ENCODE results near the gene PNPLA6.

Gene PNPLA6

DNA sequence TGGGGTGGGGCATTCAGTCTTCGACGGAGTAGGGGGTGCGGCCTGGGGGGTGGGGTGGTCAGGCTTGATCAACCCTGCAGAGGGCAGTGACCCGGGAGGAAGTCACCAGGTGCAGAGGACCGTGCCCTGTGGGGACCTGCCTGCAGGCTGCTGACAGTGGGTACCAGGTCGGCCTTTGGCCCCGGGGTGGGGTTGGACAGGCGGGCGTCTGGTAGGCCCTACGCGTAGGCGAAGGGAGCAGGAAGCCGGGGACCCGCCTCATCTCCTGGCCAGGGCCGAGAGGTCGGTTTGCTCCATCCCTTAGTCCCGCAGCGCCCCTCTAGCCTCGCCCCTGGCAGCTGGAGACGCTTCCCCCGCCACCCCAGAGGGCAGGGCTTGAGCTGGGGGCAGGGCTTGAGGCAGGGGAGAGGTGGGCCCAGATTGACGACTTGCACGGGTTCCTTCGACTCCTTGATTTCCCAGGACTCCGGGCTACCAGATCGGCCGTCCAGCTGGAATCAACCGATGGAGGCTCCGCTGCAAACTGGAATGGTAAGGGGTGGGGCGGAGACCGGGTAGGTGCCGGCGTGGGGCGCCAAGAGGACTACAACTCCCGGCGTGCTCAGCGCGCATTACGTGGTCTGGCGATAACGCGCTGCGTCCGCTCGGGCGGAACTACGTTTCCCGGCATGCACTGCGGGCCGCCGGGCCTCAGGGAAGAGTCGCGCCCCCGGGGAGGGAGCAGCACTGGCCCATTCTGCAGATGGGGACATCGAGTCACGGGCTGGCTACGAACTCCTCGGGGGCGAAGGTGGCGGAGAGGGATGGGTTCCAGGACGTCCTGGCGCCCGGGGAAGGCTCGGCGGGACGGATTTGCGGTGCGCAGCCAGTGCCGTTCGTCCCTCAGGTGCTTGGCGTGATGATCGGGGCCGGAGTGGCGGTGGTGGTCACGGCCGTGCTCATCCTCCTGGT lies at the start of gene PNPLA6:
Gene PNPLA6 (plus strand): TSS at position 671 of the 951 bp plus-strand sequence. CDS start 72 bp downstream, at position 743.
- TF ChIP-seq, protein P1, sequence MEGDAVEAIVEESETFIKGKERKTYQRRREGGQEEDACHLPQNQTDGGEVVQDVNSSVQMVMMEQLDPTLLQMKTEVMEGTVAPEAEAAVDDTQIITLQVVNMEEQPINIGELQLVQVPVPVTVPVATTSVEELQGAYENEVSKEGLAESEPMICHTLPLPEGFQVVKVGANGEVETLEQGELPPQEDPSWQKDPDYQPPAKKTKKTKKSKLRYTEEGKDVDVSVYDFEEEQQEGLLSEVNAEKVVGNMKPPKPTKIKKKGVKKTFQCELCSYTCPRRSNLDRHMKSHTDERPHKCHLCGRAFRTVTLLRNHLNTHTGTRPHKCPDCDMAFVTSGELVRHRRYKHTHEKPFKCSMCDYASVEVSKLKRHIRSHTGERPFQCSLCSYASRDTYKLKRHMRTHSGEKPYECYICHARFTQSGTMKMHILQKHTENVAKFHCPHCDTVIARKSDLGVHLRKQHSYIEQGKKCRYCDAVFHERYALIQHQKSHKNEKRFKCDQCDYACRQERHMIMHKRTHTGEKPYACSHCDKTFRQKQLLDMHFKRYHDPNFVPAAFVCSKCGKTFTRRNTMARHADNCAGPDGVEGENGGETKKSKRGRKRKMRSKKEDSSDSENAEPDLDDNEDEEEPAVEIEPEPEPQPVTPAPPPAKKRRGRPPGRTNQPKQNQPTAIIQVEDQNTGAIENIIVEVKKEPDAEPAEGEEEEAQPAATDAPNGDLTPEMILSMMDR (conservative IDR thresholded peaks at IDR 0.05), result no peak

DNA sequence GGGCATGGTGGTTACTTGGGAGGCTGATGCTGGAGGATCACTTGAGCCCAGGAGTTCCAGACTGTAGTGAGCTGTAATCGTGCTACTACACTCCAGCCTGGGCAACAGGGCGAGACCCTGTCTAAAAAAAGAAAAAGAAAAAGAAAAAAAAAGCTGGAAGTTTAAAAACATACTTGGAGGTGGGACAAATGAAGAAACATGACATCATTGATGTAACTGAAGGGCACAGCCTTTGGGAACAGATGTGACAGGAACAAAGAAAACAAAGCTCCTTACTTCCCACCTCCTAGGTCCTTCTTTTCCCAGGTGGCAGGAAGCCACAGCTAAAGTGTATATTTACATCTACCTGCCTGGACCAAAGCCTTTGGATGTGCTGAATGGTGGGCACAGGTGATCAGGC lies 48.6 kb upstream of the PNPLA6 start:
- TF ChIP-seq, protein P1 (conservative IDR thresholded peaks at IDR 0.05), result no peak
- no peak overlapping the region for H3K27ac ChIP-seq

More for the DNA sequence above, at the start of gene PNPLA6:
- peak within 1 kb of the TSS; percentile 64 for H3K27ac ChIP-seq

DNA sequence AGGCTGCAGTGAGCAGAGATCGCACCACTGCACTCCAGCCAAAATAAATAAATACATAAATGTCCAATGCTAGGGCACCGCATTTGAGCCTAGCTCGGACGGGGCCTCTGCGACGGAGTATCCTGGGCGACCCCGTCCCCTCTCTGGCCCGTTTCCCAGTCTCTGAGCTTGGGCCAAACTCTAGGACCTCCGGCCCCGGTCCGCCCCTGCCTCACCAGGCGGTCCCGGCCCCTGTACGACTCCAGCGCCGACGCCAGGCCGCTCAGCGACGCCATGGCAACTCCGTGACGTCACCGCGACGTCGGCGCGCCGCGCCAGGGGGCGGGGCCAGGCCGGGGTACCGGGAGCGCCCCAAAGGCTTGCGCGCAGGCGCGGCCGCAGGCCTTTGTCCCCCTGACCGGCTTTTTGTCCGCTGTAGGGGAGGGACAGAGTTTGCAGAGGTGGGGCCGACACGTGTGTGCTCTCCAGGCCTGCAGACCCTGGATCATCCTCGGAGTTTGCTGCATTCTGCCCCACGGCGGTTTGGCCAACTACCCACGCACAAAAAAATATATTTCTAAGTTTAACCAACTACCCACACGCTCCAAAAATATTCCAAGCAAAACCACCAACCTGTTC lies 46.7 kb upstream of the PNPLA6 start, which contains the start of gene PEX11G:
Gene PEX11G (minus strand): TSS at position 300 of the 618 bp plus-strand sequence. CDS start 25 bp downstream, at position 275.
- peak within 1 kb of the TSS; percentile 65 for H3K27ac ChIP-seq
- TF ChIP-seq, protein P1 (conservative IDR thresholded peaks at IDR 0.05), result no peak

DNA sequence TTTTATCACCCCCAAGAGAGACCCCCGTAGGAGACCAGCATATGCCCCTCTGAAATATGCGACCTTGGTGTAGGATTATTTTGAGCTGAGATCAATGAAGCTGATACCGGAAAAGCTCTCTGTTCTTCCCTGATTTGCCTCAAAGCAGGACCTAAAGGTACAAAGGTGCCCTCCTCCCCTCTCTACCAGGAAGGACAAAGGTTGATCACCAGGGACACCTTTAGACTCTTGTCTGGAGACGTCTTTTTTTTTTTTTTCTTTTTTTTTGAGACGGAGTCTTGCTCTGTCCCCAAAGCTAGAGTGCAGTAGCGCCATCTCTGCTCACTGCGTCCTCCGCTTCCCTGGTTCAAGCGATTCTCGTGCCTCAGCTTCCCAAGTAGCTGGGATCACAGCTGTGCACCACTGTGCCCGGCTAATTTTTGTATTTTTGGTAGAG lies 45.9 kb upstream of the PNPLA6 start:
- TF ChIP-seq, protein P1 (conservative IDR thresholded peaks at IDR 0.05), result no peak
- peak overlapping the region; percentile 65 for H3K27ac ChIP-seq

DNA sequence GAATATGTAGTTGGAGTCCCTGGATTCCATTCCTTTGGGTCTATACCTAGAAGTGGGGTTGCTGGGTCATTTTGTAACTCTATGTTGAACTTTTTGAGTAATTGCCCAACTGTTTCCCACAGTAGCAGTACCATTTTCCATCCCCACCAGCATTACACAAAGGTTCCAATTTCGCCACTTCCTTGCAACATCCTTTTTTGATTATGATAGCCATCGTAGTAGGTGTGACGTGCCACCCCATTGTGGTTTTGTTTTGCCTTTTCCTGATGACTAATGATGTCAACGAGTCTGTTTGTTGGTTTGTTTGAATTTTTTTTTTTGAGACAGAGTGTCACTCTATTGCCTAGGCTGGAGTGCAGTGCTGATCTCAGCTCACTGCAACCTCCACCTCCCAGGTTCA lies 43.4 kb upstream of the PNPLA6 start:
- TF ChIP-seq, protein P1 (conservative IDR thresholded peaks at IDR 0.05), result no peak
- H3K27ac ChIP-seq, result no peak overlapping the region

DNA sequence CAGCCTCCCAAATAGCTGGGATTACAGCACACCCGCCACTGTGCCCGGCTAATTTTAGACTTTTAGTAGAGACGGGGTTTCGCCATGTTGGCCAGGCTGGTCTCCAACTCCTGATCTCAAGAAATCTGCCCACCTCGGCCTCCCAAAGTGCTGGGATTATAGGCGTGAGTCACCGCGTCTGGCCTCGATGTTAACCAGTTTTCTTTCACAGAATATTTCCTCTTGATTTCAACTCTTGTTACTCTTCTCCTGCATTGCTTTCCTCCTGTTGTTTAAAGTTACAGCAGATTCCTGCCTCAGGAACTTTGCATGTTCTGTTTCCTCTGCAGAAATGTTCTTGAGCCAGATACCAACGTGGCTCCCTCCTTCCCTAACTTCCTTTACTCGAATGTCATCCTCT lies 43.0 kb upstream of the PNPLA6 start:
- TF ChIP-seq, protein P1 (conservative IDR thresholded peaks at IDR 0.05), result no peak
- H3K27ac ChIP-seq, result no peak overlapping the region

DNA sequence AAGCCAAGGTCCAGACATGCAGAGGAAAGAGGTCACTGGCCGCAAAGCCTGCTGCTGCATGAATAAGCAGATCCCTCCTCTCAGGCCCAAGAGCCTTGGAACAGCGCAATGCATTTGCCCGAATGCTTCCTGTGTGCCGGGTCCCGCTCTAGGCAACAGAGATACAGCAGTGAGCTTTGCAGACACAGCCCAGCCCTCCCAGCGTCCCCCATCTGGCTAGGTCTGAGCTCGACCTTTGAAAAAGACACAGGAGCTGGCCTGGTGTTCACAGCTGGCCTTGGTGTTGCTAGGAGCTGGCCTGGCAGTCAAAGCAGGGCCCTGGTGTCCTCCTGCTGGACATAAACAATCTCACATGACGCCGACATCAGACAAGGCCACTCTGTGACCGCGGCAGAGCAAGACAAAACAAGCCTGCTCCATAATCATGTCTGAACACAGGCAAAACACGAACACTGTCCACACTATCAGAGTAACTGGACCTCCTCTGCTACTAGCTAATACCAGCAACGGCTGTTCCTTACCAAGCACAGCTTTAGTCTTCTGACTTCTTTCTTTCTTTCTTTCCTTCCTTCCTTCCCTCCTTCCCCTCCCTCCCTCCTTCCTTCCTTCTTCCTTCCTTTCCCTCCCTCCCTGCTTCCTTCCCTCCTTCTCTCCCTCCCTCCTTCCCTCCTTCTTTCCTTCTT lies 41.0 kb upstream of the PNPLA6 start:
- H3K27ac ChIP-seq, result no peak overlapping the region
- TF ChIP-seq, protein P1 (conservative IDR thresholded peaks at IDR 0.05), result no peak

Data from VCaP (cell line).